Peyer's patch (tissue), 4 donors: ENCODE measurements around the gene INF2. TPM values are rescaled to one million over a fixed set of nuclear protein-coding genes. Genes with fewer than 3 reads are reported as not detected.
"Not testable (repeated sequence)": the region's sequence is repeated elsewhere in the genome, so short reads cannot be mapped to it uniquely, and the experiment has no call there.

ENCODE experiments used
- DNase-seq, 3 donors: peaks; one replicate each; pipeline ENCODE4 v3.0.0-alpha.2; 2017 to 2019
- H3K27ac ChIP-seq, 4 donors: fragments of 200-600 bp; sonication (generic); one replicate each; pipeline ENCODE4 v1.5.1; 2016 to 2019
- H3K27me3 ChIP-seq, 2 donors: fragments of 200-600 bp; sonication (generic); one replicate each; pipeline ENCODE4 v1.5.1; 2019
- H3K36me3 ChIP-seq, 3 donors: fragments of 200-600 bp; sonication (generic); one replicate each; pipeline ENCODE4 v1.5.1; 2016 to 2019
- H3K4me1 ChIP-seq, 4 donors: fragments of 200-600 bp; sonication (generic); one replicate each; pipeline ENCODE4 v1.5.1; 2016 to 2019
- H3K4me3 ChIP-seq, 4 donors: fragments of 200-600 bp; sonication (generic); 1 replicate in 3 of 4; 2 replicates in 1 of 4; pipeline ENCODE4 v1.5.1; 2016 to 2019; ENCODE audit warnings: mild to moderate bottlenecking in 1 of 4
- H3K9me3 ChIP-seq, 4 donors: fragments of 200-600 bp; sonication (generic); one replicate each; pipeline ENCODE4 v1.5.1; 2016 to 2019; ENCODE audit warnings: mild to moderate bottlenecking in 1 of 4
- POLR2A ChIP-seq, 2 donors: fragments of 450-650 bp; IDR thresholded peaks; one replicate each; pipeline ENCODE4 v1.5.1; 2017; ENCODE audit warnings: antibody characterized with exemption in 2 of 2, mild to moderate bottlenecking in 2 of 2, moderate library complexity in 2 of 2
- total RNA-seq, 4 donors: library from RNA; depleted of rRNA; stranded (reverse); fragments of >200 nt; gene quantifications; one replicate each; pipeline ENCODE4 v1.1.0, GENCODE V29; 2016
- TF ChIP-seq, protein P1 (sequence below), 6 experiments: fragments of 450-650 bp in 4 of 6; fragments of 200-600 bp in 2 of 6; sonication (generic) in 1 of 6; IDR thresholded peaks; one replicate each; pipeline ENCODE4 v1.5.1; 2017 to 2019; ENCODE audit warnings: antibody characterized with exemption in 6 of 6, mild to moderate bottlenecking in 3 of 6, moderate library complexity in 1 of 6

The INF2 gene
- total RNA-seq, 4 donors from 2014 or later, result 137 to 287 (median 203) TPM

DNA sequence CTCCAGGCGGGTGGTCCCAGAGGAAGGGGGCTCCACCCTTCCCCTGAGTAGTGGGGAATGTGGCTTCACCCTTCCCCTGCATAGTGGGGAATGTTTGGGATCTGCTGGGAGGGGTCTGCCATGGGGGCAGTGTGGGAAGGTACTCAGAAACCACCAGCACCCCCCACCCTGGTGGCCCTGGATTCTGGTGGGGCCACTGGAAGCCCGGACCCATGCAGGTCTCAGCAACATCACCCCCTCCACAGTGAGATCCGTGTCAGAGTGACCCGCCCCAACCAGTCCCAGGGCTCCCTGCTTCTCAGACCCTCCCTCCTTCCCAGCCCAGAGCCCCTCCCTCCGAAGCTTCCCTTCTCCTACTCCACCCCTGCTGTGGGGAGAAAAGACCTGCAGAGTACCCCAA, 30.3 kb upstream of the INF2 start:
- H3K27ac ChIP-seq, result peak overlapping the region in 2 of 4 donors; percentile 86 to 91
- H3K27me3 ChIP-seq, result no peaks in the 10 kb centered on the region
- no peaks in the 10 kb centered on the region for H3K9me3 ChIP-seq
- H3K36me3 ChIP-seq, result no peaks in the 10 kb centered on the region
- H3K4me1 ChIP-seq, result peaks cover 0 to 31% (median 12%) of the 10 kb centered on the region in 4 donors
- TF ChIP-seq, protein P1, sequence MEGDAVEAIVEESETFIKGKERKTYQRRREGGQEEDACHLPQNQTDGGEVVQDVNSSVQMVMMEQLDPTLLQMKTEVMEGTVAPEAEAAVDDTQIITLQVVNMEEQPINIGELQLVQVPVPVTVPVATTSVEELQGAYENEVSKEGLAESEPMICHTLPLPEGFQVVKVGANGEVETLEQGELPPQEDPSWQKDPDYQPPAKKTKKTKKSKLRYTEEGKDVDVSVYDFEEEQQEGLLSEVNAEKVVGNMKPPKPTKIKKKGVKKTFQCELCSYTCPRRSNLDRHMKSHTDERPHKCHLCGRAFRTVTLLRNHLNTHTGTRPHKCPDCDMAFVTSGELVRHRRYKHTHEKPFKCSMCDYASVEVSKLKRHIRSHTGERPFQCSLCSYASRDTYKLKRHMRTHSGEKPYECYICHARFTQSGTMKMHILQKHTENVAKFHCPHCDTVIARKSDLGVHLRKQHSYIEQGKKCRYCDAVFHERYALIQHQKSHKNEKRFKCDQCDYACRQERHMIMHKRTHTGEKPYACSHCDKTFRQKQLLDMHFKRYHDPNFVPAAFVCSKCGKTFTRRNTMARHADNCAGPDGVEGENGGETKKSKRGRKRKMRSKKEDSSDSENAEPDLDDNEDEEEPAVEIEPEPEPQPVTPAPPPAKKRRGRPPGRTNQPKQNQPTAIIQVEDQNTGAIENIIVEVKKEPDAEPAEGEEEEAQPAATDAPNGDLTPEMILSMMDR (IDR thresholded peaks at IDR 0.05), result no peak
- no peak for TF ChIP-seq POLR2A (IDR thresholded peaks at IDR 0.05)
- DNase-seq, result no peak
- H3K4me3 ChIP-seq, result peak overlapping the region in 1 of 4 donors; percentile 44

DNA sequence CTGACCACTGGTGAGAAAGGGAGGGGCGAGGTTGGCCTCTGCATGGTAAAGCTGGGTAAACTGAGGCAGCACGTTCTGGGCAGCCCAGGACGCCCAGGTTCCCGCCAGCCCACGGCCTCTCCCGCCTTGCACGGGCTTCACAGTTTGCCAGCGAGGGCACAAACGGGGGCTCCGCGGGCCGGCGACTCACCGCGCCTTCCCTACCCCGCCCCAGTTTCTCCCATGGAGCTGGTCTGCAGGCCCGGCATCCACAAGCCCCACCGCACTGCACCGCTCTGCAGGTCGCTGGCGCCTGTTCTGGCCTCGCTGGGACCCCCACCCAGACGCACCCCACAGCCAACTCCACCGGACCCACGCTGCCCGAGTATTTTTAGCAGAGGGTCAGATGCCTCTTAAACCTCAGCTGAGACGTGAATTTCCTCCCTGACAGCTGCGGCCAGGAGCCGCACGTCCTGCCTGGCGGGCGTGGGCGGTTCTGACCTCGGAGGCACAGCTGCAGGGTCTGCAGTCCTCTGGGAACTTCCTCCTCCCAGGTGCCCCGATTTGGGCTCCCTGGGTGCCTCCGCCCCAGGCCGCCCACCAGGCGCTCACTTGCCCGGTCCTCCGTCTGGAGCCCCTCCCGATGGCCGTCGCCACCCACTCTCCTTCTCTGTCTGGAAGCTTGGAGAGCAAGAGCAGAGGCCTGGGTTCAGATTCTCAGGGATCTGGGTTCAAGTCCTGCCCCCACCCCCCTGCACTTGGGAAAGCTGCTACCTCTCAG, 29.5 kb upstream of the INF2 start:
- Histone ChIP-seq H3K27ac (peak overlapping the region in 2 of 4 donors; percentile 86 to 91), H3K27me3 (no peaks in the 10 kb centered on the region), H3K36me3 (no peaks in the 10 kb centered on the region), H3K9me3 (no peaks in the 10 kb centered on the region), H3K4me1 (peaks cover 0 to 31% (median 12%) of the 10 kb centered on the region in 4 donors), H3K4me3 (peak overlapping the region in 2 of 4 donors; percentile 18 to 44)
- TF ChIP-seq, protein P1 (IDR thresholded peaks at IDR 0.05), result no peak
- TF ChIP-seq POLR2A (IDR thresholded peaks at IDR 0.05), result no peak
- peak in 2 of 3 donors; percentile 77 to 81 for DNase-seq

DNA sequence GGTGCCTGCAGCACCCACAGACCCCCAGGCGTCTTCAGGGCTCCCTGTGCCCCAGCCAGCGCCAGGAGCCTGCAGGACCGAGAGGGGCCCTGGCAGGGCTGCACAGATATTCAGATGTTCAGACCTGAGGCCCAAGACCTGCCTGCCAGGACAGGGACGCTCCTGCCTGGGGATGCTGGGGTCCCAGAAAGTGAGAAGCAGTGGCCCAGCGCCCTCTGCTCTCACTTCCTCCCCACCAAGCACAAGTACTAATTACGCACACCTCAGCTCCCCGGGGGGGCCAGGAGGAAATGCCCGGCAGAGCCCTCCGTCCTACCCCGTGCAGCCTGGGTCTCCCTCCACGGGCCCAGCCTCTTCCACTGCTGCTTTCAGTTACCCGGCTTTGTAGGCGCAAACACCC, 28.8 kb upstream of the INF2 start:
- Histone ChIP-seq H3K27me3 (no peaks in the 10 kb centered on the region), H3K27ac (peak overlapping the region in 2 of 4 donors; percentile 86 to 91), H3K4me1 (peaks cover 0 to 31% (median 16%) of the 10 kb centered on the region in 4 donors), H3K9me3 (no peaks in the 10 kb centered on the region), H3K4me3 (peak overlapping the region in 2 of 4 donors; percentile 18 to 44), H3K36me3 (no peaks in the 10 kb centered on the region)
- peak in 2 of 3 donors; percentile 90 to 91 for DNase-seq
- TF ChIP-seq POLR2A (IDR thresholded peaks at IDR 0.05), result no peak
- TF ChIP-seq, protein P1 (IDR thresholded peaks at IDR 0.05), result no peak

GRCh38 chr14:104661086-104661485, 28.3 kb upstream of the INF2 start:
- H3K4me1 ChIP-seq, result peaks cover 0 to 33% (median 17%) of the 10 kb centered on the region in 4 donors
- TF ChIP-seq, protein P1 (IDR thresholded peaks at IDR 0.05), result no peak
- TF ChIP-seq POLR2A (IDR thresholded peaks at IDR 0.05), result no peak

GRCh38 chr14:104661528-104662157, 27.8 kb upstream of the INF2 start:
- not testable (repeated sequence) for H3K9me3 ChIP-seq, H3K36me3 ChIP-seq, H3K27me3 ChIP-seq, H3K4me3 ChIP-seq
- Histone ChIP-seq H3K27ac (peak overlapping the region in 2 of 4 donors; percentile 86 to 91), H3K4me1 (peaks cover 0 to 29% (median 17%) of the 10 kb centered on the region in 4 donors)
- DNase-seq, result peak in 1 of 3 donors; percentile 47

More at GRCh38 chr14:104661086-104661485, 28.3 kb upstream of the INF2 start:
- peak overlapping the region in 2 of 4 donors; percentile 86 to 91 for H3K27ac ChIP-seq
- no peak overlapping the region for H3K4me3 ChIP-seq
- no peaks in the 10 kb centered on the region for H3K27me3 ChIP-seq
- no peaks in the 10 kb centered on the region for H3K36me3 ChIP-seq
- no peak for DNase-seq
- no peaks in the 10 kb centered on the region for H3K9me3 ChIP-seq

GRCh38 chr14:104662472-104662871, 26.9 kb upstream of the INF2 start:
- H3K27ac ChIP-seq, result peak overlapping the region in 2 of 4 donors; percentile 60 to 91
- H3K9me3 ChIP-seq, H3K36me3 ChIP-seq, H3K27me3 ChIP-seq, H3K4me3 ChIP-seq, DNase-seq: not testable (repeated sequence)
- peaks cover 0 to 29% (median 17%) of the 10 kb centered on the region in 4 donors for H3K4me1 ChIP-seq
